Measurements from ENCODE around the gene BAHCC1. TPM values are rescaled to one million over a fixed set of nuclear protein-coding genes. Genes with fewer than 3 reads are reported as not detected.

The BAHCC1 gene
- total and polyA plus RNA-seq, 2 of the 8 experiments (the other 6 are each of a cell fraction or from before 2014, with no cell fraction given): 0.26 to 0.58 TPM

- no peak for FAIRE-seq
- peak overlapping the region; percentile 28; the same call in 1 of the 2 replicates for H4K8ac ChIP-seq (ENCODE audit: extremely low read depth, insufficient read depth, low read length)
- H2BK20ac ChIP-seq (ENCODE audit: low read length): no peak overlapping the region
- no peaks in the 10 kb centered on the region for H3K36me3 ChIP-seq (ENCODE audit: control insufficient read depth in 2 of 4, insufficient read depth in 4 of 4, low read length in 3 of 4)
- no peaks in the 10 kb centered on the region; a peak in 2 of 7 replicates for H3K4me1 ChIP-seq (replicated peaks in 1 of 4; ENCODE audit: control insufficient read depth in 3 of 4, insufficient read depth in 4 of 4, low read length in 3 of 4)
- H3K56ac ChIP-seq (replicated peaks; ENCODE audit: insufficient read length, low read depth, low read length): no peak overlapping the region
- no peak overlapping the region for H2AK5ac ChIP-seq (ENCODE audit: low read depth, low read length)
- H3K23ac ChIP-seq (ENCODE audit: insufficient read length): no peak overlapping the region
- no peak overlapping the region for H3K4me2 ChIP-seq (ENCODE audit: insufficient read depth in 1 of 2, low read depth in 2 of 2, low read length in 2 of 2)
- H2BK120ac ChIP-seq (replicated peaks; ENCODE audit: low read depth, low read length): no peak overlapping the region
- 79% methylated on average over 12 of the region's 30 CpGs; no CpG with 5 or more reads in 1 of the 2 experiments for WGBS, 2 experiments (ENCODE audit: extremely low coverage in 1 of 2, insufficient coverage in 1 of 2, insufficient read length in 1 of 2, insufficient replicate concordance in 2 of 2, low coverage in 1 of 2, low lambda C conversion rate in 2 of 2, missing lambda C conversion rate in 1 of 2)
- no peak overlapping the region for H2BK5ac ChIP-seq (ENCODE audit: low read depth, low read length)
- H2BK15ac ChIP-seq (ENCODE audit: low read length): no peak overlapping the region
- H3K9ac ChIP-seq (replicated peaks in 1 of 4; ENCODE audit: extremely low read depth in 1 of 4, low read depth in 3 of 4, low read length in 3 of 4): no peak overlapping the region
- H4K20me1 ChIP-seq (replicated peaks in 1 of 2; ENCODE audit: control insufficient read depth in 1 of 2, insufficient read depth in 2 of 2, low read length in 2 of 2): no peaks in the 10 kb centered on the region
- H3K27ac ChIP-seq (ENCODE audit: low read depth, low read length): no peak overlapping the region
- H4K91ac ChIP-seq (replicated peaks; ENCODE audit: insufficient read length, low read length): no peak overlapping the region
- H2BK12ac ChIP-seq (ENCODE audit: low read depth, low read length): no peak overlapping the region
- H3K18ac ChIP-seq (ENCODE audit: extremely low read depth, low read length): no peak overlapping the region
- H3K79me2 ChIP-seq (ENCODE audit: control insufficient read depth in 1 of 2, insufficient read depth in 2 of 2, low read length in 2 of 2): no peaks in the 10 kb centered on the region
- CTCF ChIA-PET (ENCODE audit: partially characterized antibody): interaction anchor here (0.6 to 9.7 kb wide), 13 partner anchors 9 to 987 kb away, joined by 3 to 89 read pairs (median 3); no protein-coding TSS in a partner anchor
- no peak overlapping the region for H3K4me3 ChIP-seq (ENCODE audit: extremely low read depth in 1 of 4, insufficient read depth in 2 of 4, low read depth in 3 of 4, low read length in 4 of 4)
- DNase-seq (ENCODE audit: low read depth in 1 of 2, low spot score in 2 of 2): no peak
- no peak overlapping the region for H2AFZ ChIP-seq (ENCODE audit: low read length)
- no peaks in the 10 kb centered on the region for H3K27me3 ChIP-seq (replicated peaks in 1 of 4; ENCODE audit: control insufficient read depth in 3 of 4, extremely low read depth in 1 of 4, insufficient read depth in 3 of 4, low read length in 3 of 4)
- H3K9me3 ChIP-seq (ENCODE audit: insufficient read depth in 2 of 2, low read depth in 1 of 2, low read length in 1 of 2): no peaks in the 10 kb centered on the region
- no peak overlapping the region for H3K14ac ChIP-seq (ENCODE audit: insufficient read length)
- POLR2A ChIA-PET (ENCODE audit: partially characterized antibody): interaction anchor here (0.6 to 2.1 kb wide), 5 partner anchors 10 to 107 kb away, joined by 3 to 7 read pairs (median 4); partner anchors contain the start of genes ACTG1 and FAAP100
- H3K4ac ChIP-seq (replicated peaks; ENCODE audit: insufficient read length, low read depth, low read length): no peak overlapping the region
- H4K5ac ChIP-seq (ENCODE audit: insufficient read length, low read depth, low read length): no peak overlapping the region
- no peaks in the 10 kb centered on the region for H3K79me1 ChIP-seq (ENCODE audit: low read depth, low read length)
- H3K23me2 ChIP-seq (ENCODE audit: low read depth, low read length): no peaks in the 10 kb centered on the region
- TF ChIP-seq SP2 (IDR thresholded peaks at IDR 0.05; ENCODE audit: low read length): no peak
- no peak for TF ChIP-seq SRF (IDR thresholded peaks at IDR 0.05; ENCODE audit: low read depth, low read length)
- no peak for TF ChIP-seq ATF3 (IDR thresholded peaks at IDR 0.05; ENCODE audit: insufficient read depth, low read depth, low read length)
- TF ChIP-seq, protein P1, sequence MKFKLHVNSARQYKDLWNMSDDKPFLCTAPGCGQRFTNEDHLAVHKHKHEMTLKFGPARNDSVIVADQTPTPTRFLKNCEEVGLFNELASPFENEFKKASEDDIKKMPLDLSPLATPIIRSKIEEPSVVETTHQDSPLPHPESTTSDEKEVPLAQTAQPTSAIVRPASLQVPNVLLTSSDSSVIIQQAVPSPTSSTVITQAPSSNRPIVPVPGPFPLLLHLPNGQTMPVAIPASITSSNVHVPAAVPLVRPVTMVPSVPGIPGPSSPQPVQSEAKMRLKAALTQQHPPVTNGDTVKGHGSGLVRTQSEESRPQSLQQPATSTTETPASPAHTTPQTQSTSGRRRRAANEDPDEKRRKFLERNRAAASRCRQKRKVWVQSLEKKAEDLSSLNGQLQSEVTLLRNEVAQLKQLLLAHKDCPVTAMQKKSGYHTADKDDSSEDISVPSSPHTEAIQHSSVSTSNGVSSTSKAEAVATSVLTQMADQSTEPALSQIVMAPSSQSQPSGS (IDR thresholded peaks at IDR 0.05; ENCODE audit: low read length): no peak
- TF ChIP-seq RAD21 (IDR thresholded peaks at IDR 0.05 in 1 of 2, conservative IDR thresholded peaks at IDR 0.05 in 1 of 2; ENCODE audit: low read depth in 2 of 2, low read length in 2 of 2): peak in 1 of 2 experiments; percentile 17; a peak in 1 of 4 replicates
- TF ChIP-seq EP300 (IDR thresholded peaks at IDR 0.05; ENCODE audit: borderline replicate concordance in 1 of 2, low read depth in 2 of 2, low read length in 2 of 2): no peak
- no peak for TF ChIP-seq CEBPB (IDR thresholded peaks at IDR 0.05; ENCODE audit: low read depth, low read length)
- TF ChIP-seq MAX (IDR thresholded peaks at IDR 0.05): 0 out of 2 replicates have a peak, but pooled peaks have one; percentile 29
Observed at GRCh38 chr17:81445642-81446503, 50.6 kb downstream of the BAHCC1 start.

All from H1 (cell line).